GM12878 (cell line): ENCODE data around the gene RPS16. TPM values are rescaled to one million over a fixed set of nuclear protein-coding genes. Genes with fewer than 3 reads are reported as not detected.

Experiments
- ATF2 ChIP-seq: IDR thresholded peaks from 2 replicates; pipeline ENCODE4 v1.6.1; 2012; ENCODE audit warnings: low read length, inconsistent platforms
- ATF3 ChIP-seq: IDR thresholded peaks from 2 replicates; pipeline ENCODE4 v1.6.1; 2011; ENCODE audit warnings: low read depth, mild to moderate bottlenecking, low read length, moderate library complexity, borderline replicate concordance; ENCODE audit errors: extremely low read depth
- CEBPB ChIP-seq, 2 experiments: fragments of 150-350 bp in 1 of 2; IDR thresholded peaks; 2 replicates each; pipeline ENCODE4 v1.6.1; 2012 to 2014; ENCODE audit warnings: low read depth in 2 of 2, low read length in 2 of 2, borderline replicate concordance in 1 of 2, inconsistent platforms in 1 of 2
- CHD2 ChIP-seq: IDR thresholded peaks from 2 replicates; pipeline ENCODE4 v1.6.1; 2011; ENCODE audit warnings: low read depth, low read length, improper control_type of control experiment, borderline replicate concordance
- EGR1 ChIP-seq, 2 experiments: IDR thresholded peaks; 1 replicate in 1 of 2; 2 replicates in 1 of 2; pipeline ENCODE4 v1.6.1; 2011 to 2012; ENCODE audit warnings: low read depth in 2 of 2, low read length in 2 of 2, borderline replicate concordance in 1 of 2, mild to moderate bottlenecking in 1 of 2, moderate library complexity in 1 of 2
- ETV6 ChIP-seq, 2 experiments: fragments of 450-650 bp in 1 of 2; IDR thresholded peaks in 1 of 2; conservative IDR thresholded peaks in 1 of 2; 2 replicates each; pipeline ENCODE4 v1.6.1; 2014; ENCODE audit warnings: antibody characterized with exemption in 1 of 2, borderline replicate concordance in 1 of 2, low read depth in 1 of 2, mild to moderate bottlenecking in 1 of 2, moderate library complexity in 1 of 2
- HCFC1 ChIP-seq: fragments of 150-350 bp; IDR thresholded peaks from 2 replicates; pipeline ENCODE4 v1.6.1; 2014; ENCODE audit warnings: low read length
- HSF1 ChIP-seq: fragments of 150-350 bp; IDR thresholded peaks from 2 replicates; pipeline ENCODE4 v1.6.1; 2014; ENCODE audit warnings: mild to moderate bottlenecking, low read depth, low read length
- IRF3 ChIP-seq: fragments of 450-650 bp; IDR thresholded peaks from 2 replicates; pipeline ENCODE4 v1.6.1; 2014; ENCODE audit warnings: mild to moderate bottlenecking
- MLLT1 ChIP-seq: fragments of 450-650 bp; IDR thresholded peaks from 2 replicates; pipeline ENCODE4 v1.6.1; 2016; ENCODE audit warnings: mild to moderate bottlenecking
- NFIC ChIP-seq: IDR thresholded peaks from 2 replicates; pipeline ENCODE4 v1.6.1; 2012; ENCODE audit warnings: low read depth, mild to moderate bottlenecking, inconsistent platforms, low read length, moderate library complexity
- POLR2A ChIP-seq: IDR thresholded peaks from 2 replicates; pipeline ENCODE4 v1.6.1; 2011; ENCODE audit warnings: low read depth, mild to moderate bottlenecking, low read length
- POU2F2 ChIP-seq: IDR thresholded peaks from 3 replicates; pipeline ENCODE4 v1.6.1; 2011; ENCODE audit warnings: low read depth, mild to moderate bottlenecking, low read length, borderline replicate concordance
- RELA ChIP-seq: fragments of 450-650 bp; IDR thresholded peaks from 2 replicates; pipeline ENCODE4 v1.8.0; 2014; ENCODE audit warnings: borderline replicate concordance; ENCODE audit not compliant: partially characterized antibody
- RELB ChIP-seq: fragments of 450-650 bp; IDR thresholded peaks from 2 replicates; pipeline ENCODE4 v1.6.1; 2017; ENCODE audit warnings: low read depth, mild to moderate bottlenecking, moderate library complexity
- TCF3 ChIP-seq: IDR thresholded peaks from 2 replicates; pipeline ENCODE4 v1.6.1; 2012; ENCODE audit warnings: low read depth, mild to moderate bottlenecking, low read length, borderline replicate concordance; ENCODE audit not compliant: insufficient read depth
- TCF7 ChIP-seq: IDR thresholded peaks from 2 replicates; pipeline ENCODE4 v1.6.1; 2014; ENCODE audit warnings: antibody characterized with exemption, borderline replicate concordance
- ZBTB33 ChIP-seq: fragments of 450-650 bp; IDR thresholded peaks from 2 replicates; pipeline ENCODE4 v1.6.1; 2017; ENCODE audit warnings: mild to moderate bottlenecking
- polyA plus RNA-seq, 11 experiments: library from polyadenylated mRNA; depleted of rRNA in 4 of 11; unstranded in 6 of 11; stranded (reverse) in 5 of 11; fragments of >200 nt; fragmentation: Nextera tagmentation in 4 of 11; fragmentation: Illumina TruSeq in 1 of 11; extraction: Ambion mirVana in 4 of 11; extraction: Trizol in 1 of 11; gene quantifications; 1 replicate in 1 of 11; 2 replicates in 10 of 11; pipeline versions ENCODE4 v1.2.1 to v1.2.3, GENCODE V29; 2011 to 2016; ENCODE audit warnings: inconsistent platforms in 2 of 11, missing spikeins in 2 of 11, low read depth in 1 of 11
- total RNA-seq, 4 experiments: library from RNA; depleted of rRNA in 3 of 4; stranded (reverse); fragments of >200 nt in 3 of 4; fragmentation: Illumina TruSeq in 1 of 4; extraction: Trizol in 1 of 4; gene quantifications; 2 replicates each; pipeline versions ENCODE4 v1.2.1 to v1.2.3, GENCODE V29; 2013 to 2021

Gene RPS16
- total and polyA plus RNA-seq, 10 of the 15 experiments (the other 5 are each of a cell fraction or from before 2014, with no cell fraction given) = 148 to 4,810 (median 2,343) TPM

GRCh38 chr19:39411081-39411831, 24.5 kb downstream of the RPS16 start (continued):
- no peak for TF ChIP-seq NFIC
- TF ChIP-seq IRF3 = no peak
- no peak for TF ChIP-seq TCF7
- no peak for TF ChIP-seq ATF3
- peak; percentile 71; the same call in 2 of the 3 replicates for TF ChIP-seq POU2F2
- TF ChIP-seq TCF3 = no peak
- no peak for TF ChIP-seq ATF2
- TF ChIP-seq ZBTB33 = no peak
- no peak for TF ChIP-seq HCFC1
- TF ChIP-seq RELB = no peak; the same call in none of the 2 replicates
- no peak for TF ChIP-seq RELA
- peak; percentile 83 for TF ChIP-seq CHD2
- peak; percentile 59 for TF ChIP-seq MLLT1
- TF ChIP-seq CEBPB (IDR thresholded peaks at IDR 0.05; ENCODE audit: borderline replicate concordance in 1 of 2, low read depth in 2 of 2, low read length in 2 of 2) = no peak
- no peak for TF ChIP-seq HSF1
- TF ChIP-seq EGR1 (IDR thresholded peaks at IDR 0.05; ENCODE audit: borderline replicate concordance in 1 of 2, low read depth in 2 of 2, low read length in 2 of 2) = no peak
- TF ChIP-seq POLR2A = peak; percentile 78
- no peak for TF ChIP-seq ETV6 (conservative IDR thresholded peaks at IDR 0.05 in 1 of 2, IDR thresholded peaks at IDR 0.05 in 1 of 2; ENCODE audit: borderline replicate concordance in 1 of 2, low read depth in 1 of 2)
